Gastrocnemius medialis (tissue), 4 donors: ENCODE measurements around the gene COL6A2. TPM values are rescaled to one million over a fixed set of nuclear protein-coding genes. Genes with fewer than 3 reads are reported as not detected.

Source experiments
- ATAC-seq, 2 donors: fragments of 150-250 bp; one replicate each; pipeline ENCODE4 v1.9.1; 2016
- DNase-seq, 2 donors: peaks; one replicate each; pipeline ENCODE4 v3.0.0-alpha.2; 2019
- H3K27ac ChIP-seq, 4 donors: fragments of 200-600 bp; sonication (generic); 1 replicate in 1 of 4; 2 replicates in 3 of 4; pipeline ENCODE4 v1.5.1; 2016 to 2018; ENCODE audit warnings: mild to moderate bottlenecking in 2 of 4, moderate library complexity in 1 of 4
- H3K27me3 ChIP-seq, 3 donors: fragments of 200-600 bp; sonication (generic) in 2 of 3; 1 replicate in 1 of 3; 2 replicates in 2 of 3; pipeline versions ENCODE4 v1.5.1 to v1.6.0; 2016 to 2019; ENCODE audit warnings: mild to moderate bottlenecking in 1 of 3, moderate library complexity in 1 of 3
- H3K36me3 ChIP-seq, 2 donors: fragments of 200-600 bp; sonication (generic) in 1 of 2; one replicate each; pipeline ENCODE4 v1.5.1; 2017 to 2018
- H3K4me1 ChIP-seq, 2 donors: fragments of 200-600 bp; sonication (generic) in 1 of 2; one replicate each; pipeline ENCODE4 v1.5.1; 2016 to 2017; ENCODE audit warnings: mild to moderate bottlenecking in 2 of 2
- H3K4me3 ChIP-seq, 4 donors: fragments of 200-600 bp; sonication (generic) in 3 of 4; 1 replicate in 1 of 4; 2 replicates in 3 of 4; pipeline ENCODE4 v1.5.1; 2016 to 2019; ENCODE audit warnings: mild to moderate bottlenecking in 2 of 4
- H3K9me3 ChIP-seq, 3 donors: fragments of 200-600 bp; sonication (generic) in 2 of 3; 1 replicate in 1 of 3; 2 replicates in 2 of 3; pipeline ENCODE4 v1.5.1; 2016 to 2019
- CTCF ChIP-seq, 5 experiments: fragments of 450-650 bp in 3 of 5; fragments of 200-600 bp in 2 of 5; sonication (generic) in 2 of 5; IDR thresholded peaks in 4 of 5; conservative IDR thresholded peaks in 1 of 5; 1 replicate in 4 of 5; 2 replicates in 1 of 5; pipeline ENCODE4 v1.5.1; 2016 to 2019; ENCODE audit warnings: antibody characterized with exemption in 5 of 5, mild to moderate bottlenecking in 3 of 5, moderate library complexity in 3 of 5
- POLR2A ChIP-seq, 2 donors: fragments of 450-650 bp; IDR thresholded peaks; one replicate each; pipeline ENCODE4 v1.6.1; 2017; ENCODE audit warnings: antibody characterized with exemption in 2 of 2, mild to moderate bottlenecking in 2 of 2, moderate library complexity in 2 of 2
- in situ Hi-C, 4 donors: fragments of 200-750 bp; cut with MboI; loops; one replicate each; pipeline versions ENCODE4 v1.15.0 to v1.8.0; 2017; ENCODE audit warnings: low sequenced_read_pairs in 4 of 4
- intact Hi-C: fragments of 100-400 bp; cut with DNase I; formaldehyde crosslinking; loops from one replicate; pipeline ENCODE4 v1.15.1; 2023; ENCODE audit warnings: low total_unique reads
- total RNA-seq, 4 donors: library from RNA; depleted of rRNA; stranded (reverse); fragments of >200 nt; gene quantifications; one replicate each; pipeline versions ENCODE4 v1.1.0 to v1.2.3, GENCODE V29; 2016

COL6A2 gene
- total RNA-seq, 4 donors from 2014 or later, result 44.0 to 141 (median 88.4) TPM

GRCh38 chr21:46065215-46065913 lies 32.5 kb upstream of the COL6A2 start:
- Histone ChIP-seq H3K9me3 (no peaks in the 10 kb centered on the region), H3K36me3 (no peaks in the 10 kb centered on the region), H3K4me1 (peaks cover 0 to 4% of the 10 kb centered on the region in 2 donors), H3K4me3 (no peak overlapping the region), H3K27me3 (peaks cover 37 to 51% (median 44%) of the 10 kb centered on the region in 3 donors), H3K27ac (peak overlapping the region; percentile 67 to 78 (median 74))
- intact Hi-C loops, result no loop called here
- in situ Hi-C loops, result no loop called here
- DNase-seq (peak in 1 of 2 donors; percentile 56), ATAC-seq (peak; percentile 18 to 19)
- TF ChIP-seq CTCF (IDR thresholded peaks at IDR 0.05 in 4 of 5, conservative IDR thresholded peaks at IDR 0.05 in 1 of 5), result no peak
- no peak for TF ChIP-seq POLR2A (IDR thresholded peaks at IDR 0.05)

- H3K36me3 ChIP-seq, result no peaks in the 10 kb centered on the region
- ATAC-seq, result no peak
- no peak for TF ChIP-seq POLR2A (IDR thresholded peaks at IDR 0.05)
- TF ChIP-seq CTCF (IDR thresholded peaks at IDR 0.05 in 4 of 5, conservative IDR thresholded peaks at IDR 0.05 in 1 of 5), result no peak
- no peaks in the 10 kb centered on the region for H3K9me3 ChIP-seq
- H3K4me1 ChIP-seq, result peaks cover 0 to 4% of the 10 kb centered on the region in 2 donors
- no peak overlapping the region for H3K4me3 ChIP-seq
- H3K27me3 ChIP-seq, result peaks cover 37 to 49% (median 44%) of the 10 kb centered on the region in 3 donors
- H3K27ac ChIP-seq, result peak overlapping the region; percentile 67 to 78 (median 74)
- intact Hi-C loops (no loop called here), in situ Hi-C loops (no loop called here)
- no peak for DNase-seq
These were observed 31.9 kb upstream of the COL6A2 start for GRCh38 chr21:46065914-46066551.

- H3K9me3 ChIP-seq, result no peaks in the 10 kb centered on the region
- H3K27me3 ChIP-seq, result peaks cover 34 to 46% (median 44%) of the 10 kb centered on the region in 3 donors
- H3K4me3 ChIP-seq, result no peak overlapping the region
- peak overlapping the region; percentile 67 to 78 (median 74) for H3K27ac ChIP-seq
- in situ Hi-C loops, result no loop called here
- no peak for TF ChIP-seq POLR2A (IDR thresholded peaks at IDR 0.05)
- no peak for TF ChIP-seq CTCF (IDR thresholded peaks at IDR 0.05 in 4 of 5, conservative IDR thresholded peaks at IDR 0.05 in 1 of 5)
- no peak for DNase-seq
- H3K36me3 ChIP-seq, result no peaks in the 10 kb centered on the region
- peaks cover 0 to 4% of the 10 kb centered on the region in 2 donors for H3K4me1 ChIP-seq
- intact Hi-C loops, result no loop called here
- ATAC-seq, result peak in 1 of 2 donors; percentile 26
These were observed 31.2 kb upstream of the COL6A2 start for GRCh38 chr21:46066591-46067331.

GRCh38 chr21:46067505-46068201 lies 30.3 kb upstream of the COL6A2 start:
- Histone ChIP-seq H3K9me3 (no peaks in the 10 kb centered on the region), H3K27me3 (peaks cover 25 to 38% (median 37%) of the 10 kb centered on the region in 3 donors), H3K4me3 (no peak overlapping the region), H3K27ac (peak overlapping the region; percentile 67 to 78 (median 74)), H3K4me1 (peaks cover 0 to 4% of the 10 kb centered on the region in 2 donors), H3K36me3 (no peaks in the 10 kb centered on the region)
- in situ Hi-C loops, result no loop called here
- ATAC-seq (no peak), DNase-seq (no peak)
- TF ChIP-seq POLR2A (IDR thresholded peaks at IDR 0.05), result no peak
- no peak for TF ChIP-seq CTCF (IDR thresholded peaks at IDR 0.05 in 4 of 5, conservative IDR thresholded peaks at IDR 0.05 in 1 of 5)
- intact Hi-C loops, result no loop called here
